ENCODE measurements around the gene KCNH1. TPM values are rescaled to one million over a fixed set of nuclear protein-coding genes. Genes with fewer than 3 reads are reported as not detected.

KCNH1 gene
- total and polyA plus RNA-seq, 2 experiments from 2014 or later, result 0.71 to 1.8 TPM

GRCh38 chr1:210645582-210646257 lies 488.2 kb downstream of the KCNH1 start:
- Histone ChIP-seq H3K9me3 (ENCODE audit: low read depth) (no peaks in the 10 kb centered on the region), H3F3A (ENCODE audit: insufficient read depth) (no peaks in the 10 kb centered on the region), H2AFZ (no peak overlapping the region), H3K79me2 (ENCODE audit: insufficient read depth) (no peaks in the 10 kb centered on the region), H3K36me3 (ENCODE audit: low read depth) (no peaks in the 10 kb centered on the region), H3K27ac (no peak overlapping the region), H3K4me3 (no peak overlapping the region), H3K27me3 (replicated peaks; ENCODE audit: insufficient read depth) (no peaks in the 10 kb centered on the region), H3K9me2 (ENCODE audit: insufficient read depth) (no peaks in the 10 kb centered on the region; the same call in 1 of the 2 replicates), H3K4me1 (ENCODE audit: insufficient read depth) (no peaks in the 10 kb centered on the region), H3K9ac (no peak overlapping the region), H4K20me1 (ENCODE audit: insufficient read depth) (no peaks in the 10 kb centered on the region), H3K4me2 (ENCODE audit: unreplicated experiment) (no peak overlapping the region)
- WGBS, 2 experiments (ENCODE audit: low coverage in 1 of 2, low lambda C conversion rate in 2 of 2, missing lambda C conversion rate in 2 of 2), result 39 to 49% methylated on average over 7 of the region's 7 CpGs
- in situ Hi-C loops (cut with MboI), result no loop called here
- no peak for DNase-seq
- TF ChIP-seq EZH2 (IDR thresholded peaks at IDR 0.05; ENCODE audit: insufficient read depth, poor library complexity, severe bottlenecking), result no peak
- no peak for TF ChIP-seq EZH2phosphoT487 (IDR thresholded peaks at IDR 0.05; ENCODE audit: insufficient read depth, low read depth)

GRCh38 chr1:210641582-210641981 lies 492.4 kb downstream of the KCNH1 start:
- Histone ChIP-seq H3K36me3 (ENCODE audit: low read depth) (no peaks in the 10 kb centered on the region), H3K4me3 (no peak overlapping the region), H3K9ac (no peak overlapping the region), H3K79me2 (ENCODE audit: insufficient read depth) (no peaks in the 10 kb centered on the region), H3K27ac (no peak overlapping the region), H3K9me3 (ENCODE audit: low read depth) (no peaks in the 10 kb centered on the region), H3F3A (ENCODE audit: insufficient read depth) (no peaks in the 10 kb centered on the region), H3K27me3 (replicated peaks; ENCODE audit: insufficient read depth) (no peaks in the 10 kb centered on the region), H3K9me2 (ENCODE audit: insufficient read depth) (no peaks in the 10 kb centered on the region; the same call in 1 of the 2 replicates), H3K4me2 (ENCODE audit: unreplicated experiment) (no peak overlapping the region), H3K4me1 (ENCODE audit: insufficient read depth) (no peaks in the 10 kb centered on the region), H2AFZ (no peak overlapping the region), H4K20me1 (ENCODE audit: insufficient read depth) (no peaks in the 10 kb centered on the region)
- in situ Hi-C loops (cut with MboI), result no loop called here
- WGBS, 2 experiments (ENCODE audit: low coverage in 1 of 2, low lambda C conversion rate in 2 of 2, missing lambda C conversion rate in 2 of 2), result 45 to 46% methylated on average over 5 of the region's 5 CpGs
- TF ChIP-seq EZH2phosphoT487 (IDR thresholded peaks at IDR 0.05; ENCODE audit: insufficient read depth, low read depth), result no peak
- no peak for TF ChIP-seq EZH2 (IDR thresholded peaks at IDR 0.05; ENCODE audit: insufficient read depth, poor library complexity, severe bottlenecking)
- no peak for DNase-seq

DNA sequence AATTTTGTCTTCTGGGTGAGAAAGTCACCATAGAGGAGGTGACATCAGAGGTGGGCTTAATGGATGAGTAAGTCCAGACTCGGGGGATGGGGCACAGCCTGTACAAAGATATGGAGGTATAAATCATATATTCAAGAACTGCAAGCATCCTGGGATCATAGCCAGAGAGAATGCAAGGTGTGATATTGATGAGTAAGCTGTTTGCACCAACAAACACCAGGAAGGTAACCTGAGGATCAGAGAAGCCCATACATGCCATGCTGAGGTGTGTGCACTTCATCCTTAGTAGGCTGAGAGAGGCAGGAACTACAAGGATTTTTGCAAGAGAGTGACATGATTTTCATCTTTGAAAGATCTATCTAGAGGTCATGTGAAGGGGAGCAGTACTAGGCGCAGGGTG lies 498.8 kb downstream of the KCNH1 start:
- no peak for DNase-seq
- H3K4me2 ChIP-seq (ENCODE audit: unreplicated experiment), result no peak overlapping the region
- no peaks in the 10 kb centered on the region for H3K4me1 ChIP-seq (ENCODE audit: insufficient read depth)
- H3K9ac ChIP-seq, result no peak overlapping the region
- no peaks in the 10 kb centered on the region for H3K9me2 ChIP-seq (ENCODE audit: insufficient read depth)
- H2AFZ ChIP-seq, result no peak overlapping the region
- H3K27me3 ChIP-seq (replicated peaks; ENCODE audit: insufficient read depth), result no peaks in the 10 kb centered on the region
- 19 to 22% methylated on average over 2 of the region's 2 CpGs for WGBS, 2 experiments (ENCODE audit: low coverage in 1 of 2, low lambda C conversion rate in 2 of 2, missing lambda C conversion rate in 2 of 2)
- H4K20me1 ChIP-seq (ENCODE audit: insufficient read depth), result no peaks in the 10 kb centered on the region
- TF ChIP-seq EZH2 (IDR thresholded peaks at IDR 0.05; ENCODE audit: insufficient read depth, poor library complexity, severe bottlenecking), result no peak
- no peak for TF ChIP-seq EZH2phosphoT487 (IDR thresholded peaks at IDR 0.05; ENCODE audit: insufficient read depth, low read depth)
- H3K27ac ChIP-seq, result no peak overlapping the region
- no peaks in the 10 kb centered on the region for H3K9me3 ChIP-seq (ENCODE audit: low read depth)
- H3K36me3 ChIP-seq (ENCODE audit: low read depth), result no peaks in the 10 kb centered on the region
- in situ Hi-C loops (cut with MboI), result no loop called here
- H3K4me3 ChIP-seq, result no peak overlapping the region
- H3F3A ChIP-seq (ENCODE audit: insufficient read depth), result no peaks in the 10 kb centered on the region
- H3K79me2 ChIP-seq (ENCODE audit: insufficient read depth), result no peaks in the 10 kb centered on the region

DNA sequence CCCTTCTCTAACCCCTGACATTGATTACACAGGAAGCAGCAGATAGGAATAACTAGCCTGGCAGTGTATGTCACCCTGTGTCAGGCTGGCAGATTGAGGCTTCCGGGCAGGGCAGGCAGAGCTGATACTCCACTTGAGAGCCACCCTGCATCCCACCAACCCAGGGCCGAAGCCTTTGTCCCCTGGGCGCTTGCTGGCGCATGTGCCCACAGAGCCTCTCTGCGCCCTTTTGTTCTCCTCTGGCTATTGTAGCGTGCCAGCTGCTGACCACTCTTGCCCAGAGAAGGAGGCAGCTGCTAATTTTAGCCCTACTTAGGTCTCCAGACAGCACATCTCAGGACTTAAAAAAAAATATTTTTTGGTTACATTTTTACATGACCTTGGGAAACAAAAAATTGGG lies 500.3 kb downstream of the KCNH1 start:
- H3K36me3 ChIP-seq (ENCODE audit: low read depth), result no peaks in the 10 kb centered on the region
- in situ Hi-C loops (cut with MboI), result no loop called here
- no peaks in the 10 kb centered on the region for H3F3A ChIP-seq (ENCODE audit: insufficient read depth)
- no peaks in the 10 kb centered on the region for H3K27me3 ChIP-seq (replicated peaks; ENCODE audit: insufficient read depth)
- no peak overlapping the region for H3K4me2 ChIP-seq (ENCODE audit: unreplicated experiment)
- WGBS, 2 experiments (ENCODE audit: low coverage in 1 of 2, low lambda C conversion rate in 2 of 2, missing lambda C conversion rate in 2 of 2), result 67 to 68% methylated on average over 6 of the region's 6 CpGs
- H3K4me3 ChIP-seq, result no peak overlapping the region
- no peak overlapping the region for H2AFZ ChIP-seq
- H3K9ac ChIP-seq, result no peak overlapping the region
- TF ChIP-seq EZH2 (IDR thresholded peaks at IDR 0.05; ENCODE audit: insufficient read depth, poor library complexity, severe bottlenecking), result no peak
- TF ChIP-seq EZH2phosphoT487 (IDR thresholded peaks at IDR 0.05; ENCODE audit: insufficient read depth, low read depth), result no peak
- no peaks in the 10 kb centered on the region for H3K9me2 ChIP-seq (ENCODE audit: insufficient read depth)
- no peaks in the 10 kb centered on the region for H3K4me1 ChIP-seq (ENCODE audit: insufficient read depth)
- H4K20me1 ChIP-seq (ENCODE audit: insufficient read depth), result no peaks in the 10 kb centered on the region
- H3K27ac ChIP-seq, result no peak overlapping the region
- no peaks in the 10 kb centered on the region for H3K79me2 ChIP-seq (ENCODE audit: insufficient read depth)
- no peak for DNase-seq
- no peaks in the 10 kb centered on the region for H3K9me3 ChIP-seq (ENCODE audit: low read depth)

All from GM23248 (cell line).